HG03342 (cell line): ENCODE data around the gene CASP10.
"Not testable (repeated sequence)": the region's sequence is repeated elsewhere in the genome, so short reads cannot be mapped to it uniquely, and the experiment has no call there.

Experiments used
- ATAC-seq: cut with Tn5 transposase; IDR thresholded peaks from one replicate; pipeline ENCODE4 v1.9.1; 2021; ENCODE audit warnings: mild to moderate bottlenecking, moderate library complexity; ENCODE audit not compliant: unreplicated experiment

The CASP10 gene

DNA sequence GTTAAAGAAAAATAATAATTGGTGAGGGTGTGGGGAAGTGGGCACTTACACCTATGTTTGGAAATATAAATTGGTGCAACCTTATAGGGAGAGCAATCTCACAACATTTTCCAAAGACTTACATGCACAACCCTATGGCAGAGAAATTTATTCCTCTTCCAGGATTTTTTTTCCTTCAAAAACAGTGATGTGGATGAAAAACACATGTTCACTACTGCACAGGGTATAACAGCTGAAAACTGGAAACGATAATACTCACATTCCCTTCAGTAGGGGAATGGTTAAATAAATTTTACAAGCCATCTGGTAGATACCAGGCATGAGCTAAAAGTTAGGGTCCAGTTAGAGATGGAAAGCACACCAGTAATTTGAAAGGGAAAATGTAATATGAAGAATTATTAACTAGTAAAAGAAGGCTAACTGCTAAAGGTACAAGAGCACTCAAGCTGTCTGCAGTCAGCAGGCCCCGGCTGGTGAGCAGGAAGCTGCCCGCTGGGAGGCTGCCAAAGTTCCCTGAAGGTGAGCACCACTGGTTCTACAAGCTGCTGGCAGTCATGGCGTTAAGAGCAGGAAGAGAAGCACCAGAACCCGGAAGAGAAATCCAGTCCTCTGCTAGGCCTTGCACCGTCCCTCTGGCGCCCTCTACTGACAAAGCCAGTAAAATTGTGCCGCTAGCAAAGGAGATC lies 49.0 kb downstream of the CASP10 start:
- ATAC-seq = peak; percentile 55

DNA sequence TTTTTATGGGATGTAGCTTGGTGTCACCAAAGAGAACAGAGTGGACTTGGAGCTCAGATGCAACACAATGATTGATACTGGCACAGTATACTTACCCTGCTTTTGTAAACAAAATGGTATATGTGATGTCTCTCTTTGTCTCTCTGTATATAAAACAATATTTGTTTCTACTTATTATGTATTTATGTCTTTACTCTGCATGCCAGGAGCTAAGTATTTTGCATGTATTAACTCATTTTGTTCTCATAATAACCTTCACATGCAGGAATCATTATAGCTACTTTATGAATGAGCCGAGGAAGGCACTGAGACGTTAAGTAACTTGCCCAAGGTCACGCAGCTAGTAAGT lies 49.5 kb downstream of the CASP10 start:
- no peak for ATAC-seq

DNA sequence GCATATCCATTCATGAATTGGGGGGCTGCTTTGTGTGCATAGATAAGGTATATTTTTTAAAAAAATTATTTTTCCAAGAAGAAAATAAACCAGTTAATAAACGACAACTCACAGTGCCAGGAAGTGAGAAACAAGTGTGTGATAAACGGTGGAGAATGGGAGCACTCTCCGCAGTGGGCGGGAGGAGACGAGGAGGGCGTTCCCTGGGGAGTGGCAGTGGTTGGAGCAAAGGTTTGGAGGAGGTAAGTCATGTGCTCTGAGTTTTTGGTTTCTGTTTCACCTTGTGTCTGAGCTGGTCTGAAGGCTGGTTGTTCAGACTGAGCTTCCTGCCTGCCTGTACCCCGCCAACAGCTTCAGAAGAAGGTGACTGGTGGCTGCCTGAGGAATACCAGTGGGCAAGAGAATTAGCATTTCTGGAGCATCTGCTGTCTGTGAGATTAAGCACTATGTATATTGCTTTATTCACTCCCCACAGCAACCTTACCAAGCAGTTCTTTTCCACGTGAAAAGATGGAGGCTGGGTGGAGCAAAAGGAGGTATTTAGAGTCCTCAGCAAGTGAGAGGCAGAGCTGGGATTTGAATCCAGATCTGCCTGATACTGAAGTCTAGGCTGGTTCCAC lies 50.4 kb downstream of the CASP10 start:
- ATAC-seq = peak; percentile 89

DNA sequence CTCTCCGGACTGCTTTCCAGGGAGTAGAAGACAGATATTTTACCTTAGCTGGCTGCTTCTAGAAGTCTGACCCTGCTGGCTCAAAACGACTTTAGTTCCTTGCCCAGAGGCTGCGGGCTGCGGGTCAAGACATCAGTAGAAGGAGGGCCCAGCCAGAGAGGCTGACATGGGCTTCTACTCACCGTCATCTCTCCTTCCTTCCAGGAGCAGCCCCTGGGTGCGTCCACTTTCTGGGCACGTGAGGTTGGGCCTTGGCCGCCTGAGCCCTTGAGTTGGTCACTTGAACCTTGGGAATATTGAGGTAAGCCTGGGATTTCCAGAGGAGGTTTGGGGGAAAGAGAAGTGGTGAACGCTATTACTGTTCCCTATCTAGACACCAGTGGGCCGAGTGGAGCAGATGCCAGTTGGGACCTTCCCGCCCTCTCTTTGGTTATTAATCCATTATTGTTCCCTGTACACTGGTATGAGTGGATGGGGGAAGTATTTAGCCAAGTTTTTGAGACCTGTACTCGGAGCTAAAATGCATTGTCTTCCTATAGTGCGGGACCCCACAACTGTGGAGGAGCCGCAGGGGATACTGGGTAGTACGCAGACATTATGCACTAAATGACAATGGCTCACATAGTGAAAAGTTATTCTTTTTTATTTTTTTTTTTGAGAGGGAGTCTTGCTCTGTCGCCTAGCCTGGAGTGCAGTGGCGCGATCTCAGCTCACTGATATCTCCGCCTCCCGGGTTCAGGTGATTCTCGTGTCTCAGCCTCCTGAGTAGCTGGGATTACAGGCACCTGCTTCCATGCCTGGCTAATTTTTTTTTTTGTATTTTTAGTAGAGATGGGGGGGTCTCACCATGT lies 51.1 kb downstream of the CASP10 start:
- ATAC-seq = peak; percentile 13

DNA sequence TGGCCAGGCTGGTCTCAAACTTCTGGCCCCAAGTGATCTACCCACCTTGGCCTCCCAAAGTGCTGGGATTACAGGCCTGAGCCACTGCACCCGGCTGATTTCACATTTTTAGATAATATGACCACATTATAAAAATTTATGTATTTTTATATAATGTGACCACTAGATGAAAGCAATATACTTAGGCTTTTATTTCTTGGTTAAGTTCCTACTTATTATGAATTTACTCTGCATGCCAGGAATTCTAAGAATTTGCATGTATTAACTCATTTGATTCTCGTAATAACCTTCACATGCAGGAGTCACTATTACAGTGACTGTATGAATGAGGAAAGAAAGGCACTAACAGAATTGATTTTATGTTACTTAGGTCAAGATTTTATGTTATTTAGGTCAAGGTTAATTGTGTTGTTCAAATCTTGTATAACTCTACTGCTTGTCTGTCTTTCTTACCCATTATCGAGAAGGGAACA lies 51.8 kb downstream of the CASP10 start:
- no peak for ATAC-seq

DNA sequence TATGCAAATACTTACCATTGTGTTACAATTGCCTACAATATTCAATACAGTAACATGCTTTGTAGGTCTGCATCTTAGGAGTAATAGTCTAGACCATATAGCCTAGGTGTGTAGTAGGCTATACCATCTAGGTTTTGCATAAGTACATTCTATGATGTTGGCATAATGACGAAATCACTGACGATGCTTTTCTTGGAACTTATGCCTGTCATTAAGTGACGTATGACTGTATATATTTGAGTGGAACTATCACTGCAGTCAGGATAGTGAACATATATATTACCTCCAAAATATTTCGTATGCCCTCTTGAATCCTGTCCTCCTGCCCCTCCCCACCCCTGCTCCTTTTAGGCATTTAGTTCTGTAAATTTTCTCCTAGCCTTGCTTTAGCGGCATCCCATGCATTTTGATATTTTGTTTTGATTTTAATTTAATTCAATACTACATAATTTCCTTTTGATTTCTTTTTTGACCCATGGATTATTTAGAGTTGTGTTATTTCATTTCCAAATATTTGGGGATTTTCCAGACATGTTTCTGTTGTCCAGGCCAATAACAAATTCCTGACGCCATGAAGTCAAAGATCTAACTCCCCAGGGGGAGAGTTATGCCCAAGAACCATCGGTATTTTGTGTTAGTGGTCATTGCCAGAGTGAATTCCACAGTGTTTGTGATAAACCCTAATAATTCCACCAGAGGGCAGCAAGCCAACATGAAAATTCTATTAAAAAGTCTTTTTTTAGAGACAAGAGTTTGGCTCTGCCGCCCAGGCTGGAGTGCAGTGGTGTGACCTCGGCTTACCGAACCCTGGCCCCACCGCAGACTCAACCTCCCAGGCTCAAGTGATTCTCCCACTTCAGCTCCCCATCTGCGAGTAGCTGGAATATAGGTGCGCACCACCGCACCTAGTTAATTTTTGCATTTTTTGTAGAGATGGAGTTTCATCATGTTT lies 53.2 kb downstream of the CASP10 start:
- no peak for ATAC-seq

DNA sequence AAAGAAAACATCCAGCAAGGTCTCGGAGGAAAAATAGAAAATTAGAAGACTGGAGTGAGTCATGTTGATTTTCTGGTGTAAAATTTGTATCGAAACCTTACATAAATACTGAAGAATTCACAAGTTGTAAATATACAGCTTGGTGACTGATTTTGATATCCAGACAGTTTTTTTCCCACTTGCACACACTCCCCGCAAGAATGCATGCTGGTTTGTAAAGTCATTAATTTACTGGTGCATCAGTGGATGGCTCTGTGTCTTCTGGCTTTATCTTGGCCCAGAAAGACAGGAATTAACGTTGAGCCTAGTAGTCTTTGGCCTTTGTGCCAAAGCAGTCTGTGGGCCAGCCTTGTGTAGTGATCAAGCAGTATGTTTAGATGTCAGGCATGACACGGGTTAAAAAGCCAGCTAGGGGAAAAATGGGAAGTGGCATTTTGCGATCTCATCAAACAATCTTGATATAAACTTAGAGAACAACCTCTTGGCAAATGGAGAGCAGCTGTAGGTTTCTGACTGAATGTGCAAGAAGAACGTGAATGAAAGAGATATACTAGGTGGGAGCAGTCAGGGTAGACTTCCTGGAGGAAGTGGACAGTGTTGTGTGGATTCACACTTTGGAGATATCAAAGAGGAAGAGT lies 54.7 kb downstream of the CASP10 start:
- ATAC-seq = no peak

DNA sequence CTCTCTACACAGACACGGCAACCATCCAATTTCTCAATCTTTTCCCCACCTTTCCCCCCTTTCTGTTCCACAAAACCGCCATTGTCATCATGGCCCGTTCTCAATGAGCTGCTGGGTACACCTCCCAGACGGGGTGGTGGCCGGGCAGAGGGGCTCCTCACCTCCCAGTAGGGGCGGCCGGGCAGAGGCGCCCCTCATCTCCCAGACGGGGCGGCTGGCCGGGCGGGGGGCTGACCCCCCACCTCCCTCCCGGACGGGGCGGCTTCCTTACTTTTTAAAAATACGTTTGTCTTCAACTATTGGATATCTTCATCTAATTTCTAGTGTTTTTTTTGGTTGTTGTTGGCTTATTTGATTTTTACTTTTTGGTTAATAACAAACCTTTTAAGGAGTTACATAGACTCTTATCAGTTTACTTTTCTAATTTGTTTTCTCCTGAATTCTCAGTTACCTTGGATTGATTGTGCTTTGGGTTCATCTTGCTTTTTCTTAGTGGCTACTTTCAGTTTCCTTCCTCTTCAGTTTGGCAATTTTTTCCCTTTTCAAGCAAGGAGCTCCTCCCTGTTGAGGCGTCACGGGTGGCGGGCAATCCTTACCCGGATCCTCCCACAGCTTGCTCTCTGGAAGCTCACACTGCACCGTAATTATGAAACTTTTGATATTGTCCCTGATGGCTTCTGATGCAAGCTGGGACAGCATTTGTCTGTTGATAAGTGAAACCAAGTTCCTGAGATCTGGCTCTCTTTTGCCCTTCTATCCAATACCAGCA lies 56.4 kb downstream of the CASP10 start:
- not testable (repeated sequence) for ATAC-seq

DNA sequence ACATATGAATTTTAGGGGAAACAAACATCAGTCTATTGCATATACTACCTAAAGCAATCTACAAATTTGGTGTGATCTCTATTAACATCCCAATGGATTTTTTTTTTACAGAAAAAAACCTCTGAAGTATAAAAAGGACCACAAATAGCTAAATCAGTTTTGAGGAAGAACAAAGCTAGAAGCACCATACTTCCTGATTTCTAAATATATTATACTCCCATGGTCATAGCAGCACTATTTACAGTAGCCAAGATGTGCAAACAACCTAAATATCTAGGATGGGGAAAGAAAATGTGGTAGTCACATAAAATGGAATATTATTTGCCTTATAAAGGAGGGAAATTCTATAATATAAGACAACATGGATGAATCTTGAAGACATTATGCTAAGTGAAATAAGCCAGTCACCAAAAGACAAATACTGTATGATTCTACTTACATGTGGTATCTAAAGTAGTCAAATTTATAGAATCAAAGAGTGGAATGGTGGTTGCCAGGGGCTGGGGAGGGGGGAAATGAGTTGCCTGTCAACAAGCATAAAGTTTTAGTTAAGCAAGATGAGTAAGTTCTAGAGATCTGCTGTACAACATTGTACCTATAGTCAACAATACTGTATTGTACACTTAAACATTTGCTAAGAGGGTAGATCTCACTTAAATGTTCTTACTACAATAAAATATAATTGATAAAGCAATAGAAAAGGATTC lies 59.8 kb downstream of the CASP10 start:
- ATAC-seq = no peak

DNA sequence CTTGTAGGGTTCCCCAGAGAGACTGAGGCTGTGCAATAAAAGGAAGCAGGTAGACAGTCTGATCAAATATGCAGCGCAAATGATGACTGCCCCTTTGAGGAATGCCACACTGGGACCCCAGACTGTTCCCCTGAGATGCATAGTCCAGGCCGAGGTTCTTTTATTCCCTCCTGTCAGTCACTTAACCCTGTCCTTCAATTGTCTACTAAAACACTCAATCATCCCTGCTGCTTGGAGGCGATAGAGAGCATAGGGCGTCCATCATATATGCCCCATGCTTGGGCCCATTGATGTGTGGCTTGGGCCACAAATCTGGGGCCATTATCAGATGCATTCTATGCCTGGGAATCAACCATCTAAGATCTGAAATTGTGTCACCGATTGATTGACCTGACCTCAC lies 61.9 kb downstream of the CASP10 start:
- no peak for ATAC-seq

DNA sequence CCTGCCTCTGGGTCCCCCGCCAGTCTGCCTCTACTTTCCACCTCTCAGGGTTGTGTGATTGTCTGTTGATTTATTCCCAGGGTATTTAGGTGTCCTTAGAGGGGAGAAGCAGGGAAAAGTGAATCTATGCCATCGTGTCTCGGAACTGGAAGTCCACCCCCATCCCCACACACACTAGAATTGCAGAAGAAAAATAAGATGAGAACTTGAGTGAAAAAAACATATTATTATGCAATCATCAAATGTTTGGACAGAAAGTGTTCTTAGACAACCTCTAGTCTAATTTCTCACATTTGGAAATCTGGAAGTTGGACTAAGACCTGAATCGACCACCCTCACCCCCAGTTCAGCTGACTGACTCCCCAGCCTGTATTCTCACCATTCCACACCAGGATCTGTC lies 63.3 kb downstream of the CASP10 start:
- ATAC-seq = no peak

DNA sequence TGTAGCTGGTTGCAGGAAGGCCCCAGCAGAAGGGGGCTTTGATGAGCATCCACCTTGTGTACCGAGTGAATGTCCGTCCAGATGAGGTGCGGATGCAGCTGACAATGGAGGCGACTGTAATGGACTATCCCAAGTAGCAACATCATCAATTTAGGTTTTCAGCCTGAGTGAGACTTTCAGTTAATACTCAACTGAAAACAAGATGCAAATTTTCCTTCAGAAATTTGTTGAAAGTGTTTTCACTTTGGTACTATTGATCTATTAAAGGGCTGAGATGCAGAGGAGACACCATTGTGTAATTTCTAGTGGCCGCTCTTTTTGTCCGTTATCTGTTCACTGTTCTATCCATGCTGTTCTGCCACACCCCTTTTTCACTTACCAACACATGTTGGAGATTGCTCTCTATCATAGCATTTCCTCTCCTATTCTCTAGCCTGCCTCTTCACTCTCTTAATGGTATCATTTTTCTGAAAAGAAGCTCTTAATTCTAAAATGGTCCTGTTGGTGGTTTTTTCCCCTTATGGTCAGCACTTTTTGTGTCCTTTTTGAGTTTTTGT lies 65.4 kb downstream of the CASP10 start:
- no peak for ATAC-seq

DNA sequence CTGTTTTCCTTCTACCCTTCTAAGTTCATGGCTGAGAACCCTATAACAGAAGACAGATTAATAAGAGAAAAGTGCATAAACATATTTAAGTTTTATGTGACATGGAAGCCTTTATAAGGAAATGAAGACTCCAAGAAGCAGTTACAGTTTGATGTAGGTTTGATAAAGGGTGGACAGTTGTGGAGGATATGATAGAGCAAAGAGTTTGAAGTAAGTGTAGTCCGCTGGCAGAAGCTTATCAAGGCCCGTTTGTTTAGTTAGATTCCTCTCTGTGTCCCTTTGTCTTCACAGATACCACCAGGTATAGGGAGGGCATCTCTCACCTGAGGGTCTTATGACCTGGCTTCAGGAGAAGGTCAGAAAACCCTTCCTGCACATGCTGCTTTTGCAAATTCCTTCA lies 66.9 kb downstream of the CASP10 start:
- ATAC-seq = no peak

DNA sequence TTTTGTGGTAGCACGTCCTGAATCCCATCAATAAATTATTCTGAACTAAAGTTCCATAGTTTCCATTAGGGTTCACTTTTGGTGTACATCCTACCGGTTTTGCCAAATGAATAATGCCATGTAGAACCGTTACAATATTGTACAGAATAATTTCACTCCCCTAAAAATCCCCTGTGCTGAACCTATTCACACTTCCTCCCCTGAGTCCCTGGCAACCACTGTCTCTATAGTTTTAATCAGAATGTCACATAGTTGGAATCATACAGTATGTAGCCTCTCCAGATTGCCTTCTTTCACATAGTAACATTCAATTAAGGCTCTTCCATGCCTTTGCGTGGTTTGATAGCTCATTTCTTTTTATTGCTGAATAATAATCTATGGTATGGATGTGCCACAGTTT lies 67.8 kb downstream of the CASP10 start:
- no peak for ATAC-seq

DNA sequence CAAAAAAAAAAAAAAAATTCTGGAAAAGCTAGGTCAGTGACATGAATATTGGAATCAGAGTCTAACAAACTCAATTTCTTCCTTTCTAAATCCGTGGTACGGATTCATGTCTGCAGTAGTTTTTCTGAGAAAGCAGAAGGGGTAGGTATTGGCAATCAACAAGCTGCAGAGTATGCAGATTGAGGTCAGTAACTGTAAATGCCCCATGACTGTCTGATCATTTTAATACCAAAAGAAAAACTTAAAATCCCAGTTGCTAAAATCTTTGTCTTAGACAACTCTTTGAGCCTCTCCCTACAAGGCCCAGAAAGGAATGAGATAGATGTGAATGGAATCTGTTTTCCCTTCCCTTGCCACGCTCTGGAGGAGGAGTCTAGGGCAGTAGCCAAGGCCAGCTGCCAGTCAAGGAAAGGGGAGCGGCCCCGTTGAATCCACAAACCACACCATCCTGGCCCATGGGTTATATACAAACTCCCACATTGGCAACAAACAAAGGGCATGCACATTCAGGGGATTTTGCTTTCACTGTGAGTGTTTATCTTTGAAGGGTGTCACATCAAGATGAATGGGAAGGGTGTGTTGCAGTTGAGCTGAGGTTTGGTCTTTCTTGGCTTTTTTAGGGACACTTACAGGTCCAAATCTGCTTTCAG lies 71.3 kb downstream of the CASP10 start:
- ATAC-seq = no peak

DNA sequence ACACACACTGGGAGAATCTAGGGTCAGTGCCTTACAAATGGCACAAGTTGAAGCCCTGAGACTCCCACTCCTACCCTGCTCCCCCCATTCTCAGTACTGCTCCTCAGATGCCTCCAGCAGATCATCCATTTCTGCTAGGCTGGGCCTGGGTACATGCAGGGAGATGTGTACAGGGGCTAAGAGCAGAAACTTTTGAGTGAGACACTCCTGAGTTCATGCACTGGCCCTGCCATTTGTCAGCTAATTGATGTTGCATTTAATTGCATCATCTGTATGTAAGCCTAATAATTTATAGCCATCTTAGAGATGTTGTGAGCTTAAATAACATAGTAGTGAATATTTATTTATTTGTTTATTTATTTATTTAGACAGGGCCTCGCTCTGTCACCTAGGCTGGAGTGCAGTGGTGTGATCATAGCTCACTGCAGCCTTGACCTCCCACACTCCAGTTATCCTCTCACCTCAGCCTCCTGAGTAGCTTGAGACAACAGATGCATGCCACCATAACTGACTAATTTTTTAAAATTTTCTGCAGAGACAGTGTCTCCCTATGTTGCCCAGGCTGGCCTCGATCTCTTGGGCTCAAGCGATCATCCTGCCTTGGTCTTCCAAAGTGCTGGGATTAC lies 72.6 kb downstream of the CASP10 start:
- ATAC-seq = no peak

DNA sequence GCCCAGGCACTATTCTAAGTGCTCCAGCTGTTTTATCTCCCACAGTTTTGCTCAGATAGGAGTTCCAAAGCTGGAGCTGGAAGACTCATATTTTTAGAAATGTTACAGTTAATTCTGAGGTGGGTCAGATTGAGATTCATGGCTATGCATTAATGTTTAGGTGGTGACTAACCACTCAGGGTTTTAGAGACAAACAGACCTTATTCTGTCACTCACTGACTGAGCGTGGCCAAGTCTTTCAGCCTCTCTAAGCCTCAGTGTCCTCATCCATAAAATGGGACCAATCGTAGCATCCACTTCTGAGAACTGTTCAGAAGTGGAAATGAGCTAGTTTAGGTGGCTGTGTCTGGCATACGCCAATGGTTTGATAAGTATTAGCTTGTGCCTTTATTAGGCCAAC lies 73.1 kb downstream of the CASP10 start:
- ATAC-seq = no peak
